COR-L47 (cell line): Measurements from ENCODE around the gene DDX17.
A peak's percentile ranks its signal among the peaks of the same experiment; 100 is the strongest.

ENCODE experiments used
- DNase-seq: peaks from one replicate; lab custom pipeline; 2025; lab: John Stamatoyannopoulos, UW

The DDX17 gene

GRCh38 chr22:38465673-38466490 is 40.2 kb downstream of the DDX17 start:
- no peak for DNase-seq

DNA sequence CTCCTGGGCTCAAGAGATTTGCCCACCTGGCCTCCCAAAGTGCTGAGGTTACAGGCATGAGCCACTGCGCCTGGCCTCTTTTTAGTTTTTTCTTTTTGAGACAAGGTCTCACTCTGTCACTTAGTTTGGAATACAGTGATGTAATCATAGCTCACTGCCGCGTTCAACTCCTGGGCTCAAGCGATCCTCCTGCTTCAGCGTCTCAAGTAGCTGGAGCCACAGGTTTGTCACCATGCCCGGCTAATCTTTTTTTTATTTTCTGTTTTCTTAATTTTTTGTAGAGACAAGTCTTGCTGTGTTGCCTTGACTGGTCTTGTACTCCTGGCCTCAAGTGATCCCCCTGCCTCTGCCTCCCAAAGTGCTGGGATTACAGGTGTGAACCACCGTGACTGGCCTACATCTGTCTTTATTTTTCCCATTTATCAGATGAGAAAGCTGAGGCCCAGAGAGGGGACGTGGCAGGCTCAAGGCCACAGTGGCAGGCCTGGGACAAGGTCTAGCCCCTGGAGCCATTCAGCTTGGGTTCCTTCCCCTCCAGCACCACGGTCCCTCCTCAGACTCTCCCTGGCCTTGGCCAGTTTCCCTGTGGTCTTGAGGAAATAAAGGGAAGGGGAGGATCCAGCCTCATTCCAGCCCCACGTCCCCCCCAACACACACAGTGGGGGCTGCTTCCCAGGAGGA is 41.0 kb downstream of the DDX17 start:
- no peak for DNase-seq

DNA sequence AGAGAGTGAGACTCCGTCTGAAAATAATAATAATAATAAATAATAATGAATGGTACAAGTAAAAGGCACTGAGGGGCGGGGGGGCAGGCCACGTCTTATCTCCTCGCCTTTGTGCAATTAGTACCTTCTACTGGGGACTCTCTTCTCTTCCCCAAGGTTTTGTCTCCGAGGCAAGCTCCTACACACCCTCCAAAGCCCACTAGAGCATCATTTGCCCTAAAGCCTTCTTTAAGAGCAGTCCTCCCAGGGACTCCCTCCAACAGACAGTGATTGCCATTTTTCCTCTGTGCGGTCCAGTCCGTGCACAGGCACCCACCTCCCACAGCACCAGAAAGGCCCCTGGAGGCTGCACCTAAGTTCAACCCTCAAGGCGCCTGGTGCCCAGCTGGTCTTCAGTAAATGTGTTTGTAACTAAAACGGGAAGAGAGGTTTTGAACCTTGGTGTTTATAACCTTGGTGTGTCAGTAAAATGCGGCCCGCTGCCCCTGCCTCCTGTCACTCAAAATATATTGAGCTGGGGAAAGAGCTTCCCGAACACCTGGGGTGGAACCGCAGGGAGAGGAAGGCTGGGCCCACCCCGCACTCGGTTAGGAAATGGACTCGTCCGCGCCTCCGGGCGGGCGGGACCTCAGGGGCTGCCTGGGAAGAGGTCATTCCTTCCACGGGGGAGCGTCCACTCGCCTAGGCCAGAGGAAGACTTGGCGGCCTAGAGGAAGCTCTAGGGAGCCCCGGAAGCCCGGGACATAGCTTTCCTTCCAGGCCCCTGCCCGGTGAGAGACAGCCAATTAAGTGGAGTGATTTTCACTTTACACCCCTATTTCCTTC is 42.9 kb downstream of the DDX17 start:
- DNase-seq, result no peak

GRCh38 chr22:38461414-38462081 is 44.6 kb downstream of the DDX17 start:
- DNase-seq, result peak; percentile 96

- DNase-seq, result no peak
Measured at GRCh38 chr22:38461057-38461413, 45.1 kb downstream of the DDX17 start.

- no peak for DNase-seq
Measured at GRCh38 chr22:38460426-38460840, 45.7 kb downstream of the DDX17 start.

GRCh38 chr22:38456841-38457699 is 49.0 kb downstream of the DDX17 start:
- DNase-seq, result no peak

GRCh38 chr22:38456272-38456835 is 49.8 kb downstream of the DDX17 start:
- no peak for DNase-seq

GRCh38 chr22:38455530-38456271 is 50.4 kb downstream of the DDX17 start:
- peak; percentile 33 for DNase-seq

GRCh38 chr22:38455076-38455529 is 51.0 kb downstream of the DDX17 start, which contains the start of gene KCNJ4:
KCNJ4 (minus strand) TSS chr22:38455199; CDS start chr22:38428132, 27,067 bp downstream.
- DNase-seq, result no peak

GRCh38 chr22:38454353-38455075 is 51.6 kb downstream of the DDX17 start:
- no peak for DNase-seq

DNA sequence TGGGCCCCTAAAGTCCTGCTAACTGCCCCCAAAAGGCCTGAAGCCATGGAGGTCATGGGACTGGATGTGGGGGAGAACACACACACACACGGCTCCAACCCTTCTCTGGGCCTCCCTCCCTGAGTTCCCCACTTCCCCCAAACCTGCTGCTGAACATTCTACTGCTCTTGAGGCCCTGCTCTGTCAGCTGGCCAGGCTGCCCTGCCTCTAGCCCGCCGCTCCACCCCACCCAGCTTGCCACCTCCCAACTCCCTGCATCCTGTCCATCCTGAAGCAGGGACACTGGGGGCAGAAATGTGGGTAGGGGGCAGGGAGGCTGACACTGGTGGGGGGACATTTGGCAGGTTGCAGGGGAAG is 52.1 kb downstream of the DDX17 start:
- DNase-seq, result no peak

- DNase-seq, result no peak
Measured at GRCh38 chr22:38453066-38453672, 52.9 kb downstream of the DDX17 start.

DNA sequence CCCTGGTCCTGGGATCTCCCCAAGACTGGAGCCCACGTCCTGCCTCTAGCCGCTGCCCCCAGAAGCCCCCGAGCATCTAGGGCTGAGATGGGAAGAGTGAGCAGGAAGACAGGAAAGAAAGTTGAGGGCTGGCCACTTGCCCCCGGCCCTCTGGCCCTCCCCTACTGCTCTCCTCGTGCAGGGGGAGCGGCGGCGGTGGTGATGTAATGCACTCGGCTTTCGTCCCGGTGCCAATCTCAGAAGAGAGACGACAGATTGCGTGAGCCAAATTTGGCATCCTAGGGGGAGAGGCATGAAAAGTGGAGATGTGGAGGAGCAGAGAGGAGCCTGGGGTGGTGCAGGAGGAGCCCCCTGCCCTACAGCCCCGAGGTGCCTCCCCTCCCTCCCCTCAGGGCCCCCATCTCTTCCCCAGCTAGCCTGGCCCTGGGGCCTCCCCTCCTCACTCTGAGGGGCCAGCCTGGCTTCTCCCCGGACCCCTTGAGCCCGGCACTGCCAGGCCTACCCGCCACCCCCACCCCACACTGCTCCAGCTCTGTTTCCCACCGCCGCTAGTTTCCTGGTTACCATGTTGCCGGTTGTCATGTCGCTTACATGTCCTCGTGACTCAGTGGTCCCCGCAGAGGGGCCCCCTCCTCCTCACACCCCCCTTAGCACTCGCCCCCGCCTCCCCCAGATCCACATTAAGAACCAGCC is 53.6 kb downstream of the DDX17 start:
- DNase-seq, result no peak

DNA sequence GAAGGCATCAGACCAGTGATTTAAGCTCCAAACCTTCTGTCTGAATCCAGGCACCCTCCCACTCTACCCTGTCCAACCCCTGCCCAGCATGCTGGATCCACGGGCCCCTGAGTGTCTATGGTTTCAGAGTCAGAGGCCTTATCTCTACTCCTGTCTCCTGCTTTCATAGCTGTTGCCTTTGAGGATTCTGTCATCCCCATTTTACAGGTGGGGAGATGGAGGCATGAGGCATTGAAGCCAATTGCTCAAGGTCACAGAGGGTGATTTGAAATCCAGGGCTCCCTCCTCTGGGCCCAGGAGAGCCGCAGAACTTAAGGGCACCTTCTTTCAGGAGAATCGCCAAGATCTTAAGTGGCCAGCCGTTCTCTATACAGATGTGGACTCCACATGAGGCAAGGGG is 54.2 kb downstream of the DDX17 start:
- no peak for DNase-seq

DNA sequence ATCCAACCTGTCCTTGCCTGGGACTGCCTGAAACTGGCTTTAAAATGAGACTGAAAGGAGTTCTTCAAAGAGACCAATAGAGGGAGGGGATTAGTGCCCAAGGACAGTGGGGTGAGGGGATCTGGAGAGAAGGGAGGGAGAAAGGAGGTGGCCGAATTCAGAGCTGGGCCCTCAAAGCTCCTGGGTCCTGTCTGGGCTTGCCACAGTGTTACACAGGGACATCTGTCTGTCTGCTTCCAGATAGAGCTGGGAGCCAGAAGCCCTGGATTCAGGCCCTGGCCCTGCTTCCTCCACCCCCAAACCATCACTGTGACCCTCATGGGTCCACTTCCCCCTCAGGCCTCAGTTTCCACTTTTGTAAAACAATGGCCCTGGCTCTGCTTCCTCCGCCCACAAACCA is 54.7 kb downstream of the DDX17 start:
- no peak for DNase-seq

- no peak for DNase-seq
Measured at GRCh38 chr22:38450234-38450797, 55.8 kb downstream of the DDX17 start.

DNA sequence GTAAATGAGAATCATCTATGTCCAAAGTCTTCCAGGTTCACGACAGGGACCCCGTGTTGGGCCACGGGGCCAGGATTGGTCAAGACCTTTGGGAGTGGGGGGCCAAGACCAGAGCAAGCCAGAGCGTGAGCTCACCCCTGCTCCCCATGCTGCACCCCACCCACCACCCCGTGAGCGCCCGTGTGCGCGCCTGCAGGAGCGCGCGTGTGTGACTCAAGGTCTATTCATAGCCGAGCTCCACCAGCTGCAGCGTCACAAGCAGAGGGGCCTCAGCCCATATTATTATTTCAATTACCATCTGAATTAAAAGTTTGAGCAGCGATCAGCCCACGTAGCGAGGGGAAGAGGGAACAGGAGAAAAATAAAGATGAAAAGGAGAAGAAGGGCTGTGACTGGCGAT is 56.3 kb downstream of the DDX17 start:
- no peak for DNase-seq
